OCI-LY7 (cell line): ENCODE results near the gene OTUD3.

ENCODE experiments used
- EZH2phosphoT487 ChIP-seq: fragments of 200-600 bp; sonication (generic); IDR thresholded peaks from 2 replicates; pipeline ENCODE4 v1.6.1; 2018; ENCODE audit warnings: low read depth, borderline replicate concordance, mild to moderate bottlenecking, mixed run types, antibody characterized with exemption, low read length, moderate library complexity, mixed read lengths
- TF ChIP-seq, protein P1 (sequence below): fragments of 200-600 bp; sonication (generic); conservative IDR thresholded peaks from 2 replicates; pipeline ENCODE4 v1.5.1; 2014; ENCODE audit warnings: mild to moderate bottlenecking, antibody characterized with exemption, low read length, moderate library complexity, mixed read lengths

DNA sequence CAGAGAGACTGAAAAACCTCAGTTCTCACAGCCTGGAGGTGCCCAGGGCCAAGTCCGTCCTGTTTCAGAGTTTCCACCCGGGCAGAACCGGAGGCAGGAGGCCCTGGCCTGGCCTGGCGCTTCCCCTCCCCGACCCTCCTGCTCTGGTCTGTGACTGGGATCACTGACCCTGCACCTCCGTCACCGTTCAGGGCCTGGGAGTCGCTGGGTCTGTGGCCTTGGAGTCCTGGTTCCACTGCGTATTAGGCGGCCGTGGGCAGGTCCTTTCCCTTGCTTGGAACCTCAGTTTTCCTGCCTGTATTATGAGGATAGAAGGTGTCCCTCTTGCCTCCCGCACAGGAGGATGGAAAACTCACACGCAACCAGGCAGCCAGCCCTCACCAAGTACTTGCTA, 41.8 kb downstream of the OTUD3 start:
- no peak for TF ChIP-seq EZH2phosphoT487
- TF ChIP-seq, protein P1, sequence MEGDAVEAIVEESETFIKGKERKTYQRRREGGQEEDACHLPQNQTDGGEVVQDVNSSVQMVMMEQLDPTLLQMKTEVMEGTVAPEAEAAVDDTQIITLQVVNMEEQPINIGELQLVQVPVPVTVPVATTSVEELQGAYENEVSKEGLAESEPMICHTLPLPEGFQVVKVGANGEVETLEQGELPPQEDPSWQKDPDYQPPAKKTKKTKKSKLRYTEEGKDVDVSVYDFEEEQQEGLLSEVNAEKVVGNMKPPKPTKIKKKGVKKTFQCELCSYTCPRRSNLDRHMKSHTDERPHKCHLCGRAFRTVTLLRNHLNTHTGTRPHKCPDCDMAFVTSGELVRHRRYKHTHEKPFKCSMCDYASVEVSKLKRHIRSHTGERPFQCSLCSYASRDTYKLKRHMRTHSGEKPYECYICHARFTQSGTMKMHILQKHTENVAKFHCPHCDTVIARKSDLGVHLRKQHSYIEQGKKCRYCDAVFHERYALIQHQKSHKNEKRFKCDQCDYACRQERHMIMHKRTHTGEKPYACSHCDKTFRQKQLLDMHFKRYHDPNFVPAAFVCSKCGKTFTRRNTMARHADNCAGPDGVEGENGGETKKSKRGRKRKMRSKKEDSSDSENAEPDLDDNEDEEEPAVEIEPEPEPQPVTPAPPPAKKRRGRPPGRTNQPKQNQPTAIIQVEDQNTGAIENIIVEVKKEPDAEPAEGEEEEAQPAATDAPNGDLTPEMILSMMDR: no peak
